Endometrium (tissue), 2 donors: ENCODE results near the gene CBX5.

Experiments used
- FAIRE-seq: peaks from 2 replicates; lab custom pipeline; 2012; peaks lifted over from hg19 to GRCh38; lab: Jason Lieb, UNC
- donor health status: control.
- donor health status: control.

The CBX5 gene

DNA sequence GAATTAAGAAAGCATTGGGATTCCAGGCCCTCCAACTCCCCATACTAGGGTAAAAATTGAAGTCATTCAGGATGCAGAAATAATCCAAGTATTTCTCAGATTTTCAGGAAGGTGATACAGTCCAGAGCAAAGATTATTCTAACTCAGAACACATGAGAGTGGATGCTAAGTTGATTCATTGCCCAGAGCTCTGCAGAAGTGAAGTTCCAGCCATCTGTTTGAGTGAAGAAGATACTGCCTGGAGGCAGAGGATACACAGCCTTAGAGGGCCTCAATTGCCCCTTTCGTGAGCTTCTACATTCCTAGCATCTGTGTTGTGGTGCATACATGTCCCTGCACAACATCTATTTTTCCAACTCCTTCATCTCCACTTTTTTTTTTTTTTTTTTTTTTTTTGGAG, 54.3 kb downstream of the CBX5 start:
- FAIRE-seq, result no peak

DNA sequence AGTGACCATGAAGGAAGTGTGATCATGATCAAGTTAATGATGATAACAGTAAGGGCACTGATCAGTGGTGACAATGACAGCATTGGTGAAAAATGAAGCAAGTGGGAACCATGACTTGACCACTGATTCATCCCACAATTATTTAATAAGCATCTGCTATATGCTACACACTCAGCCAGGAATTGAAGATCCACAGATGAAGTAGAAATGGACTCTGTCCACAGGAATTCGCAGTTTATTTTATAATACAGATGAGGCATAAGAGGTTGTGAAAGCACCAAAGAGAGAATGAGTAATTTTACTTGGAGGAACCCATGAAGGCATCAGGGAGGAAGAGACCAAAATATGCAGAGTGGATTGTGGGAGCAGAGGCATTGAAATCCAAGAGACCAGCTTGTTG, 57.3 kb downstream of the CBX5 start:
- no peak for FAIRE-seq

DNA sequence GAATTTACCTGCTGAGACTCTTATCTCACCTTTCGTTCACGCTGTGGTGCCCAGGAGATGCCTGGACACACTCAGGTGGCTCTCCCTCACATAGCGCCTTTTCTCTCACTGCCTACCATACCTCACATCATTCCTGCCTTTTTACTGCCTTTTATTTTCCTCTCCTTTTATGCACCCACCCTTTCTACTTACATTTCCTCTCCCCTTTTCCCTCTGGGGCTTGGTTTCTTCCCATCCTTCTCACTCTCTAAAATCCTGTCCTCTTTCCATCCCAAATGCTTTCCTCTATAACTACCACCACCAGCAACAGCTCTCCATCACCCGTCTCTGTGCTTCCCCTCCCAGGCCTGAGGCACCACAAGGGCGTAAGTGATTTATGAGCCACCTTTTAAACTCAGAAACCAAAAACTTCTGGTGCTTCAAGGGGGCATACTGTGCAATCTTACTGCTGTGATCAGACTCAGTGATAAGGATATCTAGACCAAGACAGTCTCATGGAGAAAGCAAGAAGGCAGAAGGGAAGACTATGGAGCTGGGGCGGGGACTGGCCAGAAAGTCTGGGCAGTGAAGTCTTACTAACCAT, 58.4 kb downstream of the CBX5 start:
- FAIRE-seq, result no peak

DNA sequence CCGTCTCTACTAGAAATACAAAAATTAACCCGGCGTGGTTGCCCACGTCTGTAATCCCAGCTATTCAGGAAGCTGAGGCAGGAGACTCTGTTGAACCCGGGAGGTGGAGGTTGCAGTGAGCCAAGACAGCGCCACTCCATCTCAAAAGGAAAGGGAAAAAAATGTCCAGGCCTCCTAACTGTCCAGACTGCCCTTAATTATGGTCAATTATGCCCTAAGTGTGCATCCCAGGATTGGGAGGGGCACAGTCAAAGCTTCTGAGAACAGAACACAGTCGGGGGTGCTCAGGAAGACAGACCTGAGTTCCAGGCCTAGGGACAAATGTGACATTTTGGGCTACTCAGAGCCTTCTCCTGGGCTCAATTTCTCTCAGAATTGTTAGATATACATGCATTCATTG, 59.4 kb downstream of the CBX5 start:
- no peak for FAIRE-seq

DNA sequence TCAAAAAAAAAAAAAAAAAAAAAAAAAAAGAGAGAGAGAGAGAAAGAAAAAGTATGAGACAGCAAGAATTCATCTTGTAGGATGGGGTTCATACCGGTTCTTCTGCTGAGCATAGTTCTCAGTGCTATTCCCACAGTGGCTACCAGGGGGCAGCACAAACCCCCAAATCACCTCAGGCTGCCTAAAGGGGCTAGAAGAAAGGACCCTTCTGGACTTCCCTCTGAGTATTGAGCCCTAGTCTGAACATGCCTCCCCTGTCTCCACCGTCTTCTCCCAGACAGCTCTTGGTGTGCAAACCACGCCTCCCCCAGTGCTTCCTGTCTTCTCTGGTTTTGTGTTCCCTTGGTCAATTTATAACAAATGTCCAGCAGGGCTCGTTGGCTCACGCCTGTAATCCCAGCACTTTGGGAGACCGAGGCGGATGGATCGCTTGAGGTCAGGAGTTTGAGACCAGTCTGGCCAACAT, 59.8 kb downstream of the CBX5 start:
- FAIRE-seq, result no peak

DNA sequence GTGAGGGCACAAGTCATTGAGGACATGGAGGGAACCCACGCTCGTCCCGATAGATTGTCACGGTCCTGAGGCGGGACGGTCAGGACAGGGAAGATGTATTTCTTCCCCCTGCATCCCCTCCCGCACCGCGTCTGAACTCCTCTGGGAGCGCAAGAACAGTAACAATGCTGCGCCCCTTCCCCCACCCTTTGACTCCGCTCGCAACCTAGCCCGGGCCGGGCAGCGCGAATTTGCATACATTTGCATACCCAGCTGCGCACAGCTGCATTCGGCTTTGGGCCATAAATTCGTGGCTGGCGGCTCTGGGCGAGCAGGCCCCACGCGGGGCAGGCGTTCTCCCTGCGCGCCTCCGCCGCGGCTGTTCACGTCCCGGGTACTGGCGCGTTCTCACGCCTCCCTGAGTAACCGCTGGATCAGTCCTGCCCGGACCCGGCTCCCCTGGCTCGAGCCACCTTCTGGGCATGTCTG, 62.1 kb downstream of the CBX5 start:
- FAIRE-seq, result no peak

DNA sequence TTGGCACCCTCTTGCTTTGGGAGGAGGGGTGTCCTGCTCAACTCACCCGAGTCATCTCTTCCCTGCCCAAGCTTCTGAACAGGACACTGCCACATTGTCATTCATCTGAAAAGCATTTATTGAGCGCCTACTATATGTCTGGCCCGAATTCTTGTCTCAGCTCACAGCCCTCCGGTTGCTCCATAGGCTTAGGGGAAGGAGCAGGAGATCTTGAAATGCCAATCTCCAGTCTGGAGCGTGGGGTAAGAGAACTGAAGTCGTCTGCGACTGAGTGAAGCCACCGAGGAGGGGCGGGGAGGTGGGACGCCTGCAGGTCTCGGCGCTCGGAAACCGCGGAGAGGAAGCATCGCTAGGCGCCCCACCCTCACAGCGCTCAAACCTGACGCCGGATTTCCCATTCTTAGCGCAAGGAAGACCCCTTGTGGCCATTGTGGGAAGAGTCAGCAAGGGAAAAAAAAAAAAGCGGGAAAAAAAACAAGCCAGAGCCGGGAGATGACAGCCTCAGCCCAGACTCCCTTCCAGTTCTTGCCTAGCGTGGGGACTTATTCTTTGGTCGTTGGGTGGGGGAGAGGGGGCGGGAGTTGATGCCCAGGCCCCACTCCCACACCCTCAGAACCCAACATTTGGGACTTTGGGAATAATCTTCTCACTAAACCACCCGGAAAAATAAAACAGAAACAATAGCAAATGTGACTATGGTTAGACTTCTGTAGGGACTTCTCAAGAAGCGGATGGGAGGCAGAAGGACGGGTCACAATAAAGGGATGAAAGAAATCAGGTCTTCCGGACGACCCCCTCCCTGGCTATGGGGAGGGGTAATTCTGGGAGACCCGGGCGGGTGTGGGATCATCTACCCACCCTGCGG, 62.9 kb downstream of the CBX5 start:
- FAIRE-seq, result no peak

DNA sequence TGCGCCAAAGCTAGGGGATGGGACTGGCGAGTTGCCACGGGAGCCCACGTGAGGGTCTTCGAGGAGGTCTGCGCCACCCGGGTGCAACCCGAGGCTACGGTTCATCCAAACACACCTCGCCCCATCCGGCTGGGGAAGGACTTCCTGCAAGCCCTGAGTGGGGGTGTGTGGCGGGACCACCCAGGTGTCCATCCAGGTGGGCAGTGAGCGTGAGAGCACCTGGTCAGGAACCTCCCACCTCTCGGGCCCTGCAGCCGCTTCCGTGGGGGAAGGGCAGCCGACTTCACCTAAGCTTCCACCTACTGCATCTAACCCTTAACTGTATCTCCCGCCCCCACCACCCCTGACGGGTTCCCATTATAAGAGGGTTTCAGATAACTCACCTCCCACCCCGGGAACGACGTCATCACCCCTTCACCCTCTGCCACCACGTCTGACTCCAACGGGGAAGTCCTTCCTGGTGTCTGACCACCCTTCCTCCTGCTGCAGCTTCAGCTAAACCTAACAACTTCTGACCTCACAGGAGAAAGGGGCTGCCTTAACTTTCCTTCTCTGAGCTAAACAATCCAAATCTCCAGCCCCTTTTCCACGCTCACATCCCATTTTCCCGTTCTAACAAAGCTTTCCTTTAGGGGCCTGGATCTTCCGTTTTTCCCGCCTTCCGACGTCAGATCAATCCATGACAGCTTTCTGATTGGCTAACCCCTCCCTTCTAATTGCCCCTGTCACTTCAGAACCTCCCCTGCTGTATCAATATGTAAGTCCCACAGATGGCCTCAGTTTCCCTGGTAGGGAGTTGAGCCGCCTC, 63.7 kb downstream of the CBX5 start:
- no peak for FAIRE-seq

DNA sequence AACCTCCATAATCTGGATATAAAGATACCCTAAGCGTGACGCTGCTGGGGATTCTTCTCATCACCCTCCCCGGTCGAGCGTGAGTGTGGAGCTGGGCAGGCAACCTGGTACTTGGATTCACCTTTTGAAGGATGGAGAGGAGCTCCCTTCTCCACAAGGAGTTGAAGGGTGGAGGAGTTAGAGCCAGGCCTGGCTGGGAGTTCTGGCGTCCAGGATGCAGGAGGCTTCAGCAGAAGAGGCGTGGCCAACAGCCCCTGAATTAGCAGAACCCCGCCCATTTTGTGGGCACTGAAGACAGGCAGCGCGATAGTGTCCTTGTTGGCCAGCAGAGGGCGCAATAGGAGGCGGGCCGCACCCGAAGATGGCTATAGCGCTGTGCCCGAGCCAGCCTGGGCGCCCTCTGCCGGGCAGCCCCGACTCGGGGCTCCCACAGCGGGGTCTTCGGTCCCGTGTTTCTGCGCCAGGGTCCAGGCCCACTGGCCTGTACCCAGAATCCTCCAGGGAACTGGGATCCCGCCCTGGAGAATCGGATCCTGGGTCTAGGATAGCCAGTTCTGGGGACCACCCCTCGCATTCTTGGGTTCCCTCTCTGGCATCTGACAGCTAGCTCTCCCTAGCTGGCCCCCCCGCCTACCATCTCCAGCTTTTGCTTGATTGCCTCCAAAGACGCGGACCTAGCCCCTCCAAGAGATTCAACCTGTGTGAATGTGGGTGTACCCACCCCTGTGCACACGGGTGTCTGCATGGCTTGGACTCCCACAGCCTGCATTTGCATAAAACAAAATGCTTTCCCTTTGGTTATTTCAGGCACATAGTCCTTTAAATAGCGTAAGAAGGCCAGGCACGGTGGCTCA, 65.1 kb downstream of the CBX5 start:
- FAIRE-seq, result no peak

DNA sequence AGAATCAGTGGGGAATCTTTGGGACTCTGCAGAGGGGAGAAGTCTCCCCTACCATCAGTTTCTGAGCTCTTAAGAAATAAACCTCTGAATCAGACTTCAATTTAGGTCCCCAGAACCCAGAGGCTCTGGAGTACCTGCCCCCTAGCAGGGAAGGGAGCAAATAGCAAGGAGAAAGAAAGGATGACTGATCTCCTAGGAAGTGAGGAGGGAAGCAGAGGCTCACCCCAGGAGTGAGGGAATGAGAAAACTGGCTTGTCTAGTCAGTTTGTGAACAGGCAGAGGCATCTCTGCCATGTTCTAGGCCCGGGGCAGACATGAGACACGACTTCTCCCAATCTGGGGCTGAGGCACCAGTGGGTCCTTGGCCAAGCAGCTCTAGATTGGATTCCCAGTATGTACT, 66.8 kb downstream of the CBX5 start:
- no peak for FAIRE-seq

DNA sequence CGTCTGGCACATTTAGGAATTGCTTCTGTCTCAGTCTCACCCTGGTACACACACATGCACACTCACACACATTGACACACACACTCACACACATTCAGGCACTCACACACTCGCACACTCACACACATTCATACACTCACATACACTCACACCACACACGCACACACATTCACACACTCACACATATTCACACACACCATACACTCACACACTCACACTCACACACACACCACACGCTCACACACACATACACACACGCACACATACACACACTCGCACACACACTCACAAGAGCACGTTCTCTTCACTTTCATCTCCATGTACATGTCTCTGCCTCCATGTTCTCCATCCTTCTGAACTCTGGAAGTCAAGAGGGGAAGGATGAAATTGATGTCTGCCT, 68.0 kb downstream of the CBX5 start:
- no peak for FAIRE-seq

DNA sequence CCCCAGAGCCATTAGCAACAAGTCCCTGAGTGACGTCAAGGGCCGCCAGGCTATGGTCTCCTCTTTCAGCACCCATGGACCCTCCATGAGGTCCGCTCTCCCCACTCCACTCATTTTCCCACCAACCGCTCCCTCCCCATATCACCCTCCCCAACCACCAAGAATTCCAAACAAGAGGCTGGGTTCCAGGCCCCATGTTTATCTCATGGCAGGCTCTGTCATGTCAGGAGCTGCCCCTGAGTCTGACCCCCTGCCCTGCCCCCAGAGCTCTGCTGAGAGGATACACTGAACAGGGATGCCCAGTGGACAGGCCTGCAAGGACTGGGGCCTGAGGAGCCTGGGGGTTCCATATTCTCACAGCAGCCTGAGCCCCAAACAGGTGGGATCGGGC, 69.5 kb downstream of the CBX5 start:
- no peak for FAIRE-seq

DNA sequence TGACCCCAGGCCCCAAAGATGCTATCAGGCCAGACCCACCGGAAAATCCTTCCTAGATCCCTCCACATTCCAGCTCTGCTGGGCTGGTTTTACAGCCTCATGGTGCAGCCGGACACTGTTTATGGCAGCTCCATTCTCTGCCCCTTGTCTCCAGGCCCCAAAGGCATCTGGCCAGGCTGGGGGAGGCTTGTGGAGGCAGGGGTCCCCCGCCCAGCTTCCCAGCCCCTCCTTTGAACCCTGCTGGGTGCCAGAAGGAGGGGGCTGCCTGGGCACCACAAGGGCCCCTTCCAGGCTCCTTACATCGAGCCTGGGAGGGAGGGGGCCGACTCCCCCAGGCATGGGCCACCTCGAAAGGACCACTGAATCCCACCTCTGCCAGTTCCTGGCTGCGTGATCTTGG, 71.3 kb downstream of the CBX5 start:
- no peak for FAIRE-seq

DNA sequence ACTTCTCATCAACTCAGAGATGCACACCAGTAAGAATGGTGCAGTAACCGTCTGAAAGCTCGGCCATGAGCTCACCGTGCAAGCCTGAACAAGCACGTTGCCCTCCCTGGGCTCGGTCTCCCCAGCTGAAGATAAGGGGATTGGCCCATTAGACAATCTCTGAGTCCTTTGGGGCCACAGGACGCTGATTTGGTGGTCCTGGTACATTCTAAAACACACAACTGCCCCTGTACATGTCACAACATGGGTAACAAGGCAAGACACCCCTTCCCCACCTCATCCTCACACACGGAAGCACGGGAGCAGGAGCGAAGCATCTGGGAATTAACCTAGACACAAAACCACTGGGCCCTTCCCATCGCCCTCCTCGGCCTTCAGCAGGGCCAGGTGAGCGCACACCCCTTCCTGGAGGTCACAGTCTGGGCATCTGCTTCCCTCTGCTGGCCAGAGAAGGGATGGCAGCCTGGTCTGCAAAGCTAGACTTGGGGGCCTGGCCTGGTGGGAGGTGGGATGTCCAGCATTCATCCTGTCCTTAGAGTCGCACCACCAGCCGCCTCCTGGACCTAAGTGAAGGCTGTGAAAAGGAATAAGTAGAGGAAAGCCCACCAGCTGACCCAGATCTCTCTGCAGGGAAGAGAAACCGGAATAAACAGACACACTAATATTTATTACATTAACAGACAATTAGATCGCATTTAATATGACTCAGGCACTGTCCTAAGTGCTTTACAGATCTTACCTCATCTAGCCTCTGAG, 72.2 kb downstream of the CBX5 start:
- FAIRE-seq, result no peak

DNA sequence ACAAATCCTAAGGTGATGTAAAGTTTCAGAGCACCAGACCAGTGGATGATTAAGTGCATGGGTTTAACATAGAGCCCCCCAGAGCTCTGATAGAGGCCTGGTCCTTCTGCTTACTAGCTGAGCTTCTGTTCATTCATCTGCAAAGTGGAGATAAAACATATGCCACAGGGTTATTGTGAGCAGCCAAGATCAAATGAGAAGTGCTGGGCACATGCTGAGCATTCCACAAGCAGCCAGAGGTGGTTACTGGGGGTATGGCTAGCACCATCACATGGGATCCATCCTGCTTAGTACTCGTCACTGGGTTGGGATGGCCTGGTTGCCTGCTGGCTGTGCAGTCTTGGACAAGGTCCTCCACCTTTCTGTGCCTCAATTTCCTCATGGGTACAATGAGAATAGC, 73.1 kb downstream of the CBX5 start:
- no peak for FAIRE-seq

DNA sequence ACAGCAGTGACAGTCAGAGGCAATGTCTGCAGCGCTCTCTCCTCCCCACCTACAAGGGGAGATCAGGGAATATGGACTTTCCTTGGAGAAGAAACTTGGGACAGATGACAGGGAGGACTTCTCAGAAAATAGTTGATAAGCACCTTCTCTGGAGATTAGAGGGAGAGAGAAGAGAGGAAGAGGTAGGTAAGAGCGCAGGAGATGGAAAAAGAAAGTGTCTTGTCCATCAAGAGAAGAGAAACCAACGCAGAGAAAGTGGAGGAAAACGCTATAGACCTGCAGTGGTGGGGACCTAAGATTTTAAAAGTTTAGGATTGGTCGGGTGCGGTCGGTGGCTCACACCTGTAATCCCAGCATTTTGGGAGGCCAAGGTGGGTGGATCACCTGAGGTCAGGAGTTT, 75.6 kb downstream of the CBX5 start:
- no peak for FAIRE-seq

DNA sequence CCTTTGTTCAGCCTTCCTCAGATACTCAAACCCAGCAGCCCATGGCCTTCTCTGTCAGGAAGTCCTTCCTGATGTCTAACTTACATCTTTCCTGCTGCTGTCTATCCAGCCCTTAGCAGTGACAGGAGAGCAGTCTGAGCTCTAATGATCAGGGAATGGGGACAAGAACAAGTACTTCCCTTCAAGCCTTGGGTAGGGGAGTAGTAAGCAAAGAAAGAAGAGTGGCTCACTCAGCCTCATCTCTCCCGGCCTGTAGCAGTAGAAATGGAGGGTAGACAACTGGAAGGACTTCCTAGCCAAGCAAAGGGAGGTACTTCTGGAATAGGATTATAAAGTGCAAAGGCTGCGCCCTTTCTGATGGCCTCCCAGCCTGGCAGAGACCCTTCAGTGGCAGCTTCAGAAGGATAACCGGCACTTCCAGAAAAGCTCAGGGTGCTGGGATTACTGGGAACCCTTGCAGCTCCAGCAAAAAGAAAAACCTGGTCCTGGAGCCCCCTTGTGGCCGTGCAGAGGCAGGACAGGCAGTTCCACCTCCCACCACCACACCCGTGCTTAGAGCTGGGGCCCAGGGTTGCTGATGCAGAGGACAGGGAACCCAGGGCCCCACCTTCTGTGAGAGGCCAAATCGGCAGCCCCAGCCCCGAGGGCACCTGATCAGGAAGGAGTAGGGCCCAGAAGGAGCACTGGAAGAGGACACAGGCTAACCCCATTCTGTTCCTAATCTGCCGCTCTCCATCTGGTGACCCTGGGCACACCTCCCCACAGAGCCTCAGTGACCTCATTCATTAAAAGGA, 78.7 kb downstream of the CBX5 start:
- FAIRE-seq, result no peak

DNA sequence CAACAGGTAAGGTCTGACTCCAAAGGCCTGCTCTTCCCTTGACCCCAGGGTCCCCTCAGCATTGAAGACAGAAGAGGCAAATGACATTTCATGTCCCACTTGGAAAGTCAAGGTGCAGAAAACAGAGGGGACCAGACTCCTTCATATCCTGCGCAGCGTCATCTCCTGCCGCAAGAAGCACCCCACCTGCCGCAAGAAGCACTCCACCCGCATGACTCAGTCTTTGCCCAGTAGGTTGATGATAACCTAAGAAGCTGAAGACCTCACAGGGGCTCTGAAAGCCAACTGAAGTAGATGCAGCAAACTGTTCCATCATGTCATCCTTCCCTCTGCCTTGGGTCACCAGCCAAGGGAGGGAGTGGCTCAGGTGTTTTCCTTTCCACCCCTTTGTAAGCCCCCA, 79.5 kb downstream of the CBX5 start:
- FAIRE-seq, result no peak

DNA sequence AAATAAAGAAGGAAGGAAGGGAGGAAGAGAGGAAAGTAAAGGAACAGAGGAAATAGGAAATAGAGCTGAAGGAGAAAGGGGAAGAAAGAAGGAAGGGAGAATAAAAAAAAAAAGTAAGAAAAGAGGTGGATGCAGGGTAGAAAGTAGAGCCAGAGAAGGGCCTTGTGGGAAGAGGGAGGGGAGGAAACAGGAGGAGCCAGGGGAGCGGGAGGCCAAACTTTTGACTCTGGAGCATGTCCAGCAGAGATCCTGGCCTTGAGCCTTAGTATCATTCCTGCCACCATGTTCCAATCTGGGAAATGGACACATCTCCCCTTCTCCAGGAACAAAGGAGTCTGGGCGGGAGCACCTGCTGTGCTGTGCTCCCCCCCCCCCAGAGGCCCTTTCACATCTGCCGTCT, 80.0 kb downstream of the CBX5 start:
- no peak for FAIRE-seq

DNA sequence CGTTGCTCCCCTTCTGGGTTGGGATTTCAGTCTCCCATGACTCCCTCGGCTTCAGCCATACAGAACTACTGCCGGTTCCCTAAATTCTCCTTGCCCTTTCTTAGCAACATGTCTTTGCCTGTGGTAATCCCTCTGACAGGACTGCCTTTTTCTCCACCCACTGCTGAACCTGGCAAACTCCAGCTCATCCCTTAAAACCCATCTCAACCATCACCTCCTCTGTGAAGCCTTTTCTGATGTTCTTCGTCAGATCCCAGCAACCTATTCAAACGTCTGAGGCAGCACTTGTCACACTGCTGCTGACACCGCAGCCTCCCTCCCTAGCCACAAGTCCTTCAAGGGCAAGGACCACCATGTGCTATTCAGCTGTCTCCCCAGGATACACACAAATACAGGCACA, 80.9 kb downstream of the CBX5 start:
- no peak for FAIRE-seq
